Measurements from ENCODE around the gene ZBTB26. TPM values are rescaled to one million over a fixed set of nuclear protein-coding genes. Genes with fewer than 3 reads are reported as not detected.

The ZBTB26 gene
- polyA plus RNA-seq (7.0 and 8.5 TPM in 2 replicates), polyA minus RNA-seq (14.1 and 21.5 TPM in 2 replicates)

GRCh38 chr9:122931226-122932121 lies at the start of gene ZBTB26:
TSS of gene ZBTB26 (minus strand) at chr9:122931512. CDS start at chr9:122919934, 11,578 bp downstream.
- TF ChIP-seq EP300 (conservative IDR thresholded peaks at IDR 0.05; ENCODE audit: poor library complexity, severe bottlenecking) (peak; percentile 33), POLR2AphosphoS5 (IDR thresholded peaks at IDR 0.05) (peak; percentile 65), REST (IDR thresholded peaks at IDR 0.05; ENCODE audit: borderline replicate concordance) (peak; percentile 53), SMC3 (conservative IDR thresholded peaks at IDR 0.05; ENCODE audit: poor library complexity) (no peak), MXI1 (conservative IDR thresholded peaks at IDR 0.05; ENCODE audit: poor library complexity, severe bottlenecking) (peak; percentile 53), RAD21 (conservative IDR thresholded peaks at IDR 0.05) (peak; percentile 17)
- Histone ChIP-seq H3K36me3 (ENCODE audit: insufficient read depth, low read length) (no peaks in the 10 kb centered on the region), H3K4me2 (ENCODE audit: low read length) (peak within 1 kb of the TSS; percentile 97), H3K9ac (ENCODE audit: low read length) (peak within 1 kb of the TSS; percentile 95), H4K20me1 (ENCODE audit: insufficient read depth) (no peaks in the 10 kb centered on the region), H3K79me2 (replicated peaks; ENCODE audit: insufficient read depth, low read length) (peaks cover 74% of the 10 kb centered on the region), H3K9me2 (ENCODE audit: insufficient read depth, low read length) (no peaks in the 10 kb centered on the region), H3K27ac (ENCODE audit: low read length) (peak within 1 kb of the TSS; percentile 86), H3F3A (ENCODE audit: insufficient read depth, low read length, poor library complexity, severe bottlenecking) (no peaks in the 10 kb centered on the region), H3K9me3 (ENCODE audit: low read length) (no peaks in the 10 kb centered on the region), H3K27me3 (ENCODE audit: insufficient read depth, low read depth, low read length) (no peaks in the 10 kb centered on the region), H3K4me3 (ENCODE audit: low read length) (peak within 1 kb of the TSS; percentile 96), H2AFZ (ENCODE audit: low read depth, low read length) (peak within 1 kb of the TSS; percentile 96)

GRCh38 chr9:122978601-122979000 lies 47.3 kb upstream of the ZBTB26 start:
- Histone ChIP-seq H3K79me2 (replicated peaks; ENCODE audit: insufficient read depth, low read length) (no peaks in the 10 kb centered on the region), H2AFZ (ENCODE audit: low read depth, low read length) (no peak overlapping the region), H3K9ac (ENCODE audit: low read length) (no peak overlapping the region), H3K9me3 (ENCODE audit: low read length) (no peaks in the 10 kb centered on the region), H4K20me1 (ENCODE audit: insufficient read depth) (no peaks in the 10 kb centered on the region), H3K4me3 (ENCODE audit: low read length) (no peak overlapping the region), H3K4me2 (ENCODE audit: low read length) (no peak overlapping the region), H3F3A (ENCODE audit: insufficient read depth, low read length, poor library complexity, severe bottlenecking) (no peaks in the 10 kb centered on the region), H3K27me3 (ENCODE audit: insufficient read depth, low read depth, low read length) (no peaks in the 10 kb centered on the region), H3K9me2 (ENCODE audit: insufficient read depth, low read length) (no peaks in the 10 kb centered on the region), H3K36me3 (ENCODE audit: insufficient read depth, low read length) (no peaks in the 10 kb centered on the region), H3K27ac (ENCODE audit: low read length) (no peak overlapping the region)
- no peak for TF ChIP-seq MXI1 (conservative IDR thresholded peaks at IDR 0.05; ENCODE audit: poor library complexity, severe bottlenecking)
- no peak for TF ChIP-seq EP300 (conservative IDR thresholded peaks at IDR 0.05; ENCODE audit: poor library complexity, severe bottlenecking)
- TF ChIP-seq CTCF (IDR thresholded peaks at IDR 0.05; ENCODE audit: poor library complexity, severe bottlenecking), result no peak
- TF ChIP-seq REST (IDR thresholded peaks at IDR 0.05; ENCODE audit: borderline replicate concordance), result no peak
- TF ChIP-seq EZH2 (IDR thresholded peaks at IDR 0.05; ENCODE audit: borderline replicate concordance, insufficient read depth, low read length, poor library complexity, severe bottlenecking), result no peak
- no peak for TF ChIP-seq TAF1 (IDR thresholded peaks at IDR 0.05; ENCODE audit: low read depth)
- no peak for TF ChIP-seq POLR2AphosphoS5 (IDR thresholded peaks at IDR 0.05)
- no peak for TF ChIP-seq SMC3 (conservative IDR thresholded peaks at IDR 0.05; ENCODE audit: poor library complexity)
- no peak for TF ChIP-seq RAD21 (conservative IDR thresholded peaks at IDR 0.05)

Data from neural cell (in vitro differentiated cells).